GM12874 (cell line): ENCODE measurements around the gene DMRTA1.

ENCODE experiments used
- CTCF ChIP-seq: IDR thresholded peaks from 2 replicates; pipeline ENCODE4 v1.5.1; 2011; ENCODE audit warnings: low read depth, mild to moderate bottlenecking, control low read depth, low read length, moderate library complexity; ENCODE audit not compliant: insufficient read depth

The DMRTA1 gene

GRCh38 chr9:22481566-22481965, 34.9 kb downstream of the DMRTA1 start:
- no peak for TF ChIP-seq CTCF

DNA sequence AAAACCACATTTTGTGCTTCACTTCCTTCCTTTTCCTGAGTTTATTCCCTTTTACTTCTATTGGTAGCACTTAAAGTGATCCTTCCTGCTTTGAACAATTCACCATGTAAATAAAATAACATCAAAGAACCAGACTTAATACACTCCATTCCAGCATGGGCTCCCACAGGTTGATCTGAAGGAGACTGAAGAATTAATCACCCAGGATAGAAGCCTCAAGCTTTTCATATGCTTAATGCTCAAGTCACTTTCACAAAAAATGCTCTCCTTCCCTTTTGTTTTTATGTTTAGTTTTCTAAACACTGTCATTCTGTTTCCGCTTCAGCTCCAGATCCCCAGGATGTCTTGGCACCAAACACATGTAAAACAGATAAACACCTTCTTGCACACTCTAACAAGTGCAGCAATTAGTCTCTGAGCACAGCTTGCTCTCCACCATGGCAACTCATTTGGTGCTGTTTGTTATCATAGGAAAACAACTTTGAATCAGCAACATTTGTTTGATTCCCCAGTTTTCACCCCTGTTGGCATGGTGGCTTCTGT, 37.0 kb downstream of the DMRTA1 start:
- TF ChIP-seq CTCF = no peak
